SK-N-SH treated with all-trans-retinoic acid at 6 μM for 48 hours (cell line): ENCODE measurements around the gene DDX46.

Source experiments
- ATAC-seq: fragments of 200-7000 bp; cut with Tn5 transposase; 3 replicates; pipeline ENCODE4 v1.9.1; 2020; ENCODE audit warnings: mild to moderate bottlenecking, moderate library complexity
- ARNTL ChIP-seq: fragments of 450-650 bp; formaldehyde crosslinking; IDR thresholded peaks from 2 replicates; pipeline ENCODE4 v1.5.0; 2020; ENCODE audit warnings: low read depth, mild to moderate bottlenecking, moderate library complexity, borderline replicate concordance
- BACH2 ChIP-seq: fragments of 250-450 bp; sonication (Bioruptor Pico); IDR thresholded peaks from 2 replicates; pipeline ENCODE4 v1.9.0; 2021; ENCODE audit warnings: mild to moderate bottlenecking, borderline replicate concordance
- CSDC2 ChIP-seq: fragments of 250-450 bp; sonication (Bioruptor Pico); IDR thresholded peaks from 2 replicates; pipeline ENCODE4 v1.5.0; 2020; ENCODE audit warnings: mild to moderate bottlenecking, moderate library complexity
- GLIS3 ChIP-seq: fragments of 250-450 bp; sonication (Bioruptor Pico); IDR thresholded peaks from 2 replicates; pipeline ENCODE4 v1.5.0; 2020; ENCODE audit warnings: mild to moderate bottlenecking, moderate library complexity
- ISL1 ChIP-seq: fragments of 250-450 bp; sonication (Bioruptor Pico); IDR thresholded peaks from 2 replicates; pipeline ENCODE4 v2.1.2; 2022; ENCODE audit warnings: mild to moderate bottlenecking, moderate library complexity
- OSR1 ChIP-seq: fragments of 250-450 bp; sonication (Bioruptor Pico); IDR thresholded peaks from 2 replicates; pipeline ENCODE4 v1.8.0; 2022; ENCODE audit warnings: moderate library complexity, mild to moderate bottlenecking, inconsistent platforms
- PPARA ChIP-seq: fragments of 250-450 bp; sonication (Bioruptor Pico); IDR thresholded peaks from 2 replicates; pipeline ENCODE4 v1.5.0; 2020; ENCODE audit warnings: mild to moderate bottlenecking, borderline replicate concordance
- RARB ChIP-seq: fragments of 250-450 bp; sonication (Bioruptor Pico); IDR thresholded peaks from 2 replicates; pipeline ENCODE4 v1.8.0; 2021; ENCODE audit warnings: mild to moderate bottlenecking, moderate library complexity
- SNAI2 ChIP-seq: fragments of 250-450 bp; sonication (Bioruptor Pico); IDR thresholded peaks from 2 replicates; pipeline ENCODE4 v1.5.0; 2020; ENCODE audit warnings: mild to moderate bottlenecking, moderate library complexity
- TCF4 ChIP-seq: fragments of 250-450 bp; sonication (Bioruptor Pico); IDR thresholded peaks from 2 replicates; pipeline ENCODE4 v1.8.0; 2021; ENCODE audit warnings: mild to moderate bottlenecking, moderate library complexity, borderline replicate concordance
- TOX ChIP-seq: fragments of 250-450 bp; sonication (Bioruptor Pico); IDR thresholded peaks from 2 replicates; pipeline ENCODE4 v1.8.0; 2021; ENCODE audit warnings: mild to moderate bottlenecking, moderate library complexity, borderline replicate concordance
- TSHZ2 ChIP-seq: fragments of 250-450 bp; sonication (Bioruptor Pico); IDR thresholded peaks from 2 replicates; pipeline ENCODE4 v1.5.0; 2020; ENCODE audit warnings: mild to moderate bottlenecking, moderate library complexity
- ZC3H10 ChIP-seq: fragments of 250-450 bp; sonication (Bioruptor Pico); IDR thresholded peaks from 2 replicates; pipeline ENCODE4 v1.5.1; 2021; ENCODE audit warnings: mild to moderate bottlenecking, moderate library complexity
- ZFP3 ChIP-seq: fragments of 250-450 bp; sonication (Bioruptor Pico); IDR thresholded peaks from 2 replicates; pipeline ENCODE4 v1.5.0; 2020; ENCODE audit warnings: mild to moderate bottlenecking, moderate library complexity
- ZFP30 ChIP-seq: fragments of 450-650 bp; formaldehyde crosslinking; IDR thresholded peaks from 2 replicates; pipeline ENCODE4 v1.5.0; 2022; ENCODE audit warnings: mild to moderate bottlenecking, moderate library complexity
- ZNF565 ChIP-seq: fragments of 450-650 bp; formaldehyde crosslinking; conservative IDR thresholded peaks from 2 replicates; pipeline ENCODE4 v1.5.0; 2020; ENCODE audit warnings: low read depth, mild to moderate bottlenecking, moderate library complexity
- ZNF70 ChIP-seq: fragments of 450-650 bp; formaldehyde crosslinking; IDR thresholded peaks from 2 replicates; pipeline ENCODE4 v1.5.0; 2020; ENCODE audit warnings: mild to moderate bottlenecking, moderate library complexity
- ZNF8 ChIP-seq: fragments of 450-650 bp; formaldehyde crosslinking; IDR thresholded peaks from 2 replicates; pipeline ENCODE4 v1.5.0; 2020; ENCODE audit warnings: mild to moderate bottlenecking, moderate library complexity
- TF ChIP-seq, protein P1 (sequence below): fragments of 250-450 bp; sonication (Bioruptor Pico); IDR thresholded peaks from 2 replicates; pipeline ENCODE4 v1.5.1; 2020; ENCODE audit warnings: low read depth, mild to moderate bottlenecking, moderate library complexity
- TF ChIP-seq, protein P2 (sequence below): fragments of 250-450 bp; sonication (Bioruptor Pico); IDR thresholded peaks from 2 replicates; pipeline ENCODE4 v1.8.0; 2021; ENCODE audit warnings: low read depth, mild to moderate bottlenecking, moderate library complexity, borderline replicate concordance
- TF ChIP-seq, protein P3 (sequence below): fragments of 250-450 bp; sonication (Bioruptor Pico); IDR thresholded peaks from 2 replicates; pipeline ENCODE4 v1.5.1; 2021; ENCODE audit warnings: mild to moderate bottlenecking, moderate library complexity

Gene DDX46

GRCh38 chr5:134742134-134742533, 16.4 kb upstream of the DDX46 start:
- TF ChIP-seq TOX (CRISPR knock-in tag) (no peak), ZNF70 (CRISPR knock-in tag) (no peak), ZNF8 (CRISPR knock-in tag) (no peak), TCF4 (no peak), ZFP3 (CRISPR knock-in tag) (no peak), ISL1 (CRISPR knock-in tag) (no peak), OSR1 (CRISPR knock-in tag) (no peak), TSHZ2 (no peak), PPARA (no peak), BACH2 (CRISPR knock-in tag) (no peak), SNAI2 (CRISPR knock-in tag) (no peak), GLIS3 (CRISPR knock-in tag) (no peak)
- TF ChIP-seq, protein P1, sequence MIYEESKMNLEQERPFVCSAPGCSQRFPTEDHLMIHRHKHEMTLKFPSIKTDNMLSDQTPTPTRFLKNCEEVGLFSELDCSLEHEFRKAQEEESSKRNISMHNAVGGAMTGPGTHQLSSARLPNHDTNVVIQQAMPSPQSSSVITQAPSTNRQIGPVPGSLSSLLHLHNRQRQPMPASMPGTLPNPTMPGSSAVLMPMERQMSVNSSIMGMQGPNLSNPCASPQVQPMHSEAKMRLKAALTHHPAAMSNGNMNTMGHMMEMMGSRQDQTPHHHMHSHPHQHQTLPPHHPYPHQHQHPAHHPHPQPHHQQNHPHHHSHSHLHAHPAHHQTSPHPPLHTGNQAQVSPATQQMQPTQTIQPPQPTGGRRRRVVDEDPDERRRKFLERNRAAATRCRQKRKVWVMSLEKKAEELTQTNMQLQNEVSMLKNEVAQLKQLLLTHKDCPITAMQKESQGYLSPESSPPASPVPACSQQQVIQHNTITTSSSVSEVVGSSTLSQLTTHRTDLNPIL (CRISPR knock-in tag) = no peak
- no peak for ATAC-seq

DNA sequence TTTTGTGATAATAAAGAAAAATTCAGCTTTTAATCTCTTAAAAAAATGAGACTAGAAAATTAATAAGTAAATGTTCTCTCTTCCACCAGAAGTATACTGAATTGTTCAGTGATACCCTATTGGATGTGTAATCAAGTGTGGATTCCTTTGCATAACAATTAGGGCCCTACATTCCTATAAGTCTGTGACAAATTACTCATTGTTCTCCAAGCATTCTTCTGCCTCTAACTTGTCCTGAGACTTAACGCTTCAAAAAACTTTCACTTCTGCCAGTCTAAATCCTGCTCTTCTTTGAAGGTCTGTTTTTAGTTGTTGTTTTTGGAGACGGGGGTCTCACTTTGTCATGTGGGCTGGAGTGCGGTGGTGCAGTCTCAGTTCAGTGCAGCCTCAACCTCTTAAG, 9.2 kb upstream of the DDX46 start:
- no peak for ATAC-seq
- TF ChIP-seq CSDC2 (no peak), ZNF565 (CRISPR knock-in tag) (no peak), ISL1 (CRISPR knock-in tag) (no peak), ZNF70 (CRISPR knock-in tag) (no peak), PPARA (no peak), RARB (no peak), BACH2 (CRISPR knock-in tag) (no peak), ZNF8 (CRISPR knock-in tag) (no peak), ZFP30 (CRISPR knock-in tag) (no peak), ZFP3 (CRISPR knock-in tag) (no peak), SNAI2 (CRISPR knock-in tag) (no peak), ZC3H10 (CRISPR knock-in tag) (no peak), TCF4 (no peak), ARNTL (CRISPR knock-in tag) (no peak), OSR1 (CRISPR knock-in tag) (no peak)
- TF ChIP-seq, protein P2, sequence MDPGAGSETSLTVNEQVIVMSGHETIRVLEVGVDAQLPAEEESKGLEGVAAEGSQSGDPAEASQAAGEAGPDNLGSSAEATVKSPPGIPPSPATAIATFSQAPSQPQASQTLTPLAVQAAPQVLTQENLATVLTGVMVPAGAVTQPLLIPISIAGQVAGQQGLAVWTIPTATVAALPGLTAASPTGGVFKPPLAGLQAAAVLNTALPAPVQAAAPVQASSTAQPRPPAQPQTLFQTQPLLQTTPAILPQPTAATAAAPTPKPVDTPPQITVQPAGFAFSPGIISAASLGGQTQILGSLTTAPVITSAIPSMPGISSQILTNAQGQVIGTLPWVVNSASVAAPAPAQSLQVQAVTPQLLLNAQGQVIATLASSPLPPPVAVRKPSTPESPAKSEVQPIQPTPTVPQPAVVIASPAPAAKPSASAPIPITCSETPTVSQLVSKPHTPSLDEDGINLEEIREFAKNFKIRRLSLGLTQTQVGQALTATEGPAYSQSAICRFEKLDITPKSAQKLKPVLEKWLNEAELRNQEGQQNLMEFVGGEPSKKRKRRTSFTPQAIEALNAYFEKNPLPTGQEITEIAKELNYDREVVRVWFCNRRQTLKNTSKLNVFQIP = no peak
- TF ChIP-seq, protein P1 (CRISPR knock-in tag) = no peak

DNA sequence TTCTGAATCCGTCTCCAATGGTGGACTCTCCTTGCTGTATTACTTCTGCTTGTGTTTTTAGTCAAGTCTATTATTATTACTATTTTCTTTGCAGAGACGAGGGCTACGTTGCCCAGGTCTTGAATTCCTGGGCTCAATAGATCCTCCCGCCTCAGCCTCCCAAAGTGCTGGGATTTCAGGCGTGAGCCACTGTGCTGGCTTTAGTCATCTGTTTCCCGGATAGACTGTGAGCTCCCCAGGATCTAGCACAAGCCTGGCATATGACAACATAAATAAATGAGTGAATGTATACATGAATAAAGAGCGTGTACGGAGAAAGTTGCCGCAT, 439 bp upstream of the DDX46 start:
- TF ChIP-seq ZFP30 (CRISPR knock-in tag) = no peak
- no peak for TF ChIP-seq TCF4
- TF ChIP-seq ZNF70 (CRISPR knock-in tag) = no peak
- TF ChIP-seq PPARA = no peak
- TF ChIP-seq ZNF8 (CRISPR knock-in tag) = no peak
- TF ChIP-seq, protein P1 (CRISPR knock-in tag) = no peak
- TF ChIP-seq ARNTL (CRISPR knock-in tag) = no peak
- TF ChIP-seq, protein P2 = no peak
- TF ChIP-seq, protein P3, sequence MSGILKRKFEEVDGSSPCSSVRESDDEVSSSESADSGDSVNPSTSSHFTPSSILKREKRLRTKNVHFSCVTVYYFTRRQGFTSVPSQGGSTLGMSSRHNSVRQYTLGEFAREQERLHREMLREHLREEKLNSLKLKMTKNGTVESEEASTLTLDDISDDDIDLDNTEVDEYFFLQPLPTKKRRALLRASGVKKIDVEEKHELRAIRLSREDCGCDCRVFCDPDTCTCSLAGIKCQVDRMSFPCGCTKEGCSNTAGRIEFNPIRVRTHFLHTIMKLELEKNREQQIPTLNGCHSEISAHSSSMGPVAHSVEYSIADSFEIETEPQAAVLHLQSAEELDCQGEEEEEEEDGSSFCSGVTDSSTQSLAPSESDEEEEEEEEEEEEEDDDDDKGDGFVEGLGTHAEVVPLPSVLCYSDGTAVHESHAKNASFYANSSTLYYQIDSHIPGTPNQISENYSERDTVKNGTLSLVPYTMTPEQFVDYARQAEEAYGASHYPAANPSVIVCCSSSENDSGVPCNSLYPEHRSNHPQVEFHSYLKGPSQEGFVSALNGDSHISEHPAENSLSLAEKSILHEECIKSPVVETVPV (CRISPR knock-in tag) = no peak
- TF ChIP-seq BACH2 (CRISPR knock-in tag) = no peak
- no peak for TF ChIP-seq TSHZ2
- no peak for TF ChIP-seq OSR1 (CRISPR knock-in tag)
- no peak for TF ChIP-seq ZNF565 (CRISPR knock-in tag)
- TF ChIP-seq ISL1 (CRISPR knock-in tag) = no peak
- TF ChIP-seq TOX (CRISPR knock-in tag) = no peak
- no peak for TF ChIP-seq GLIS3 (CRISPR knock-in tag)
- no peak for TF ChIP-seq ZFP3 (CRISPR knock-in tag)
- no peak for TF ChIP-seq CSDC2
- TF ChIP-seq, all 23 proteins: peak for 0
- peak; percentile 74 for ATAC-seq
